Activated CD4-positive, alpha-beta T cell treated with anti-CD3 and anti-CD28 coated beads for 36 hours (primary cell): ENCODE results near the gene RND2. TPM values are rescaled to one million over a fixed set of nuclear protein-coding genes. Genes with fewer than 3 reads are reported as not detected.
A peak's percentile ranks its signal among the peaks of the same experiment; 100 is the strongest.
"Not testable (repeated sequence)": the region's sequence is repeated elsewhere in the genome, so short reads cannot be mapped to it uniquely, and the experiment has no call there.

ENCODE experiments used
- ATAC-seq: fragments of 200-7000 bp; cut with Tn5 transposase; one replicate; pipeline ENCODE4 v1.10.0; 2021; ENCODE audit warnings: mild to moderate bottlenecking, moderate library complexity
- CTCF ChIA-PET: fragments of 350-600 bp; sonication (Branson Sonifier 250); formaldehyde crosslinking; loops from one replicate; lab custom pipeline; 2021; ENCODE audit warnings: antibody characterized with exemption; lab: Charles Lee
- POLR2A ChIA-PET: fragments of 350-600 bp; sonication (Branson Sonifier 250); formaldehyde crosslinking; loops from one replicate; lab custom pipeline; 2021; ENCODE audit warnings: antibody characterized with exemption, inconsistent platforms; lab: Charles Lee
- DNase-seq: peaks from one replicate; pipeline ENCODE4 v3.0.0-alpha.2; 2020
- H3K27ac Mint-ChIP-seq: one replicate; pipeline ENCODE4 v1.8.0; 2021; ENCODE audit warnings: mixed read lengths
- H3K27me3 Mint-ChIP-seq: one replicate; pipeline ENCODE4 v1.8.0; 2021; ENCODE audit warnings: mixed read lengths
- H3K36me3 Mint-ChIP-seq: one replicate; pipeline ENCODE4 v1.8.0; 2021; ENCODE audit warnings: low read depth, mixed read lengths
- H3K4me1 Mint-ChIP-seq: one replicate; pipeline ENCODE4 v1.8.0; 2021; ENCODE audit warnings: mixed read lengths
- H3K4me3 Mint-ChIP-seq: one replicate; pipeline ENCODE4 v1.8.0; 2021; ENCODE audit warnings: mild to moderate bottlenecking, moderate library complexity, mixed read lengths
- H3K9me3 Mint-ChIP-seq: one replicate; pipeline ENCODE4 v1.8.0; 2021; ENCODE audit warnings: low read depth, mixed read lengths
- intact Hi-C, 2 experiments: fragments of 100-400 bp; cut with DNase I in 1 of 2; cut with micrococcal nuclease in 1 of 2; formaldehyde crosslinking; loops; one replicate each; pipeline versions ENCODE4 v1.14.2 to v1.15.1; 2022 to 2024; cut with DNase I, micrococcal nuclease
- total RNA-seq, 2 experiments: library from RNA; stranded (reverse); gene quantifications; one replicate each; pipeline ENCODE4 v1.2.3, GENCODE V29; 2021

The RND2 gene
- total RNA-seq, 2 experiments from 2014 or later = 0.05 to 0.16 TPM

DNA sequence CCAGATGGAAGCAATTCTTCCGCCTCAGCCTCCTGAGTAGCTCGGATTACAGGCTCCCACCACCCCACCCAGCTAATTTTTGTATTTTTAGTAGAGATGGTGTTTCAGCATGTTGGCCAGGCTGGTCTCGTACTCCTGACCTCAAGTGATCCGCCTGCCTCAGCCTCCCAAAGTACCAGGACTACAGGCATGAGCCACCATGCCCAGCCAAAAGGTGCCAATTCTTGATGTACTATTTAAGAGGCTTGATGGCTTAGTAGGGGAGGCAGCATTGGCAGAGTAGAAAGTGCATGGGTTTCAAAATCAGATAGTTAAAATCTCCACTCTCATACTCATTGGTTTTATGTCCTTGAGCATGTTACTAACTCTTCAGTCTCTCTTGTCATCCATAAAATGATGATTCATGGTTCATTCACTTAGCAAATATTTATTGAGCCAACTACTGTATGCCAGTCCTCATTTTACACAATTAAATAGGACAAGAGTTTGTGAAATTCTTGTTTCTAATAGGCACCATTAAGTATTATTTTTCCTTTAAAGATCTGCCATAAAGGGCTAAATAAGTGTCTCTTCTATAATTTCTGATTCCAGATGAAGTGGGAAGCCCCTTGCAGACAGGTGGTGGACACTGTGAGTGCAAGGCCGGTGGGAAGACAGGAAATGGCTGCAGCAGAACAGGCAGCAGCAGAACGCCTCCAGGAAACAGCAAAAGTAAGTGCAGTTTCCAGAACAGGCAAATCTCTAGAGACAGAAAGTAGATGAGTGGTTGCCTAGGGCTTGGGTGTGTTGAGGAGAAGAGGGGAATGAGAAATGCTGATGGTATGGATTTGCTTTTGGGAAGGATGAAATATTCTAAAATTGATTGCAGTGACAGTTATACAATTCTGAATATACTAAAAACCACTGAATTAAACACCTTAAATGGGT, 35.0 kb upstream of the RND2 start:
- no peaks in the 10 kb centered on the region for H3K27me3 Mint-ChIP-seq
- DNase-seq = no peak
- H3K27ac Mint-ChIP-seq = no peak overlapping the region
- peaks cover 60% of the 10 kb centered on the region for H3K36me3 Mint-ChIP-seq
- CTCF ChIA-PET = interaction anchor here (0.6 kb wide), 1 partner anchor 195 kb away, joined by 3 read pairs; no protein-coding TSS in a partner anchor
- POLR2A ChIA-PET = no interaction called here
- intact Hi-C loops = no loop called here
- H3K4me1 Mint-ChIP-seq = peaks cover 3% of the 10 kb centered on the region
- ATAC-seq = no peak
- H3K9me3 Mint-ChIP-seq = no peaks in the 10 kb centered on the region
- H3K4me3 Mint-ChIP-seq = no peak overlapping the region

DNA sequence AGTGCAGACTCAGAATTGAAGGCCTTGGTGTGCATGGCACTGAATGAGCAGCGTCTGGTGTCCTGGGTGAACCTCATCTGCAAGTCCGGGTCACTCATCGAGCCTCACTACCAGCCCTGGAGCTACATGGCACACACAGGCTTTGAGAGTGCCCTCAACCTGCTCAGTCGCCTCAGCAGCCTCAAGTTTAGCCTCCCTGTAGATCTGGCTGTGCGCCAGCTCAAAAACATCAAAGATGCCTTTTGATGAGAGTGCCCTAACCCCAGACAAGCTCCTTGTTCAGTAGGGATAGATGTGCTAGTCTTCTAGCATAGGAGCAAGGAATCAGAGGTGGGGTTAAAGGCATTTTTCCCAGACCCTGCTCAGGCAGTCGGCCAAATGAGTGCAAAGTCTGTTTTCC, 33.6 kb upstream of the RND2 start:
- no peak for ATAC-seq
- ChIA-PET POLR2A (no interaction called here), CTCF (no interaction called here)
- no peaks in the 10 kb centered on the region for H3K4me1 Mint-ChIP-seq
- H3K4me3 Mint-ChIP-seq = no peak overlapping the region
- H3K9me3 Mint-ChIP-seq = no peaks in the 10 kb centered on the region
- no peak for DNase-seq
- no peak overlapping the region for H3K27ac Mint-ChIP-seq
- peaks cover 52% of the 10 kb centered on the region for H3K36me3 Mint-ChIP-seq
- no peaks in the 10 kb centered on the region for H3K27me3 Mint-ChIP-seq
- intact Hi-C loops = no loop called here

DNA sequence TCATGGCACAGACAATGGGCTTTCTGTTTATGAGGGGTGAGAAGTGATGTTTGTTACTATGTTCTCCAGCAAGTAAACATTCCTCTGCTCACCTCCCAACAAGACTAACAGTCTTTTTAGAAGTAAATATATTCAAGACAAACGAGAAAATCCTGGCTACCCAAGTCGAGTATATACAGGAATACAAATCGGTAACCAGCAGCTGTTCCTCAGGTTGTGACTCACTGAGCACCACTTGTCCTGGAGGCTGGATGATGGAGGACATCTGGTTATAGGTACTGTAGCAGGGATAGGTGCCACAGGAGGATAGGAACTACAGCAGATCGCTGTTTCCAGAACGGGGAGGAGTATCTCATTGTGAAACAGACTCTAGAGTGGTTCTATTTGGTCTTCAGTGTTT, 32.2 kb upstream of the RND2 start:
- Mint-ChIP-seq H3K36me3 (peaks cover 44% of the 10 kb centered on the region), H3K27ac (no peak overlapping the region), H3K9me3 (no peaks in the 10 kb centered on the region), H3K4me3 (no peak overlapping the region), H3K4me1 (peaks cover 7% of the 10 kb centered on the region), H3K27me3 (no peaks in the 10 kb centered on the region)
- DNase-seq (no peak), ATAC-seq (no peak)
- POLR2A ChIA-PET = no interaction called here
- CTCF ChIA-PET = interaction anchor here (1.2 to 1.5 kb wide), 2 partner anchors 9 to 10 kb away, joined by 3 read pairs; no protein-coding TSS in a partner anchor
- intact Hi-C loops = no loop called here

DNA sequence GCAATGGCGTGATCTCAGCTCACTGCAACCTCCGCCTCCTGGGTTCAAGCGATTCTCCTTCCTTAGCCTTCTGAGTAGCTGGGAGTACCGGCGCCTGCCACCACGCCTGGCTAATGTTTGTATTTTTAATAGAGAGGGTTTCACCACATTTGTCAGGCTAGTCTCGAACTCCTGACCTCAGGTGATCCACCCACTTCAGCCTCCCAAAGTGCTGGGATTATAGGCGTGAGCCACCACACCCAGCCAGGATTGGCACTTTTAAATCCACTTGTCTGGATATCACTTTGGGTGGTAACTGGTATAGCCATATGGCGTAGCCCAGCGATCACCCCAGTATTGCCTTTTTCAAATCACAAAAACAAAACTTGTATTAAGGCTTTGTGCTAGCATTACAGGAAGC, 31.1 kb upstream of the RND2 start:
- CTCF ChIA-PET = interaction anchor here (1.5 kb wide), 1 partner anchor 10 kb away, joined by 3 read pairs; no protein-coding TSS in a partner anchor
- DNase-seq, H3K9me3 Mint-ChIP-seq, H3K27me3 Mint-ChIP-seq, H3K4me3 Mint-ChIP-seq, H3K27ac Mint-ChIP-seq, POLR2A ChIA-PET, ATAC-seq, H3K4me1 Mint-ChIP-seq, intact Hi-C loops: not testable (repeated sequence)
- H3K36me3 Mint-ChIP-seq = peaks cover 42% of the 10 kb centered on the region

DNA sequence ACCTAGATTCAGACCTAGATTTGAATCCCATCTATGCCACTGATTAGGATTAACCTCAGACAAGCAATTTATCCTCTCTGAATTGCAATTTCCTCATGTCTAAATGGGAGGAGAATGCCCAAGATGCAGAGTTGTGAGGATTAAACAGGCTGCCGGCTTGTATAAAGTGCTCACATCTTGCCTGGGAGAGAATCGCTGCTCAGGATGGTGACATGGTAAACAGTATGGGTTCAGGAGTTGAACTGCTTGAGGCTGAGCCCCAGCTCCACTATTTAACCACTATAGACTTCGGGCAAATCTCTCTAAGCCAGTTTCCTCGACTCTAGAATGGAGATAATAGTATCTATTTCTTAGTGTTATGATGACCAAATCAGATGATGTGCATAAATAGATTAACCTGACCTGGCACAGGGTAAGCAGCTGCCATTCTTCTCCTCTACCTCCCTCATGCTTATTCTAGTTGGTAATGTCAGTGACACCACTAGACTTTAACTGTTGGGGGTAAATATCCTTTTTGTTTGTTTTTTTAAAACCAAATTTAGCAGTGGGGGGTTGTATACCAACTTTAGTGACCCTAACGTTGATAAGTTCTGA, 27.5 kb upstream of the RND2 start:
- DNase-seq (no peak), ATAC-seq (peak; percentile 2)
- POLR2A ChIA-PET = interaction anchor here (0.6 to 1.8 kb wide), 26 partner anchors 9 to 609 kb away, joined by 3 to 35 read pairs (median 5); partner anchors contain the start of genes AARSD1, BECN1, BRCA1 and CNTD1
- H3K27me3 Mint-ChIP-seq = no peaks in the 10 kb centered on the region
- CTCF ChIA-PET = interaction anchor here (0.6 to 2.4 kb wide), 29 partner anchors 10 to 1082 kb away, joined by 3 to 14 read pairs (median 5); partner anchors contain the start of genes AARSD1, AOC2, BECN1 and BRCA1
- peaks cover 31% of the 10 kb centered on the region for H3K4me1 Mint-ChIP-seq
- peaks cover 50% of the 10 kb centered on the region for H3K36me3 Mint-ChIP-seq
- H3K27ac Mint-ChIP-seq = peak overlapping the region; percentile 99
- H3K9me3 Mint-ChIP-seq = no peaks in the 10 kb centered on the region
- peak overlapping the region; percentile 95 for H3K4me3 Mint-ChIP-seq
- intact Hi-C loops = loop anchor here (5.0 kb wide), 3 partner anchors 165 to 1310 kb away; partner anchors contain the start of genes EIF1 (in 1 of the 2) and PSME3 (in 1 of the 2)

DNA sequence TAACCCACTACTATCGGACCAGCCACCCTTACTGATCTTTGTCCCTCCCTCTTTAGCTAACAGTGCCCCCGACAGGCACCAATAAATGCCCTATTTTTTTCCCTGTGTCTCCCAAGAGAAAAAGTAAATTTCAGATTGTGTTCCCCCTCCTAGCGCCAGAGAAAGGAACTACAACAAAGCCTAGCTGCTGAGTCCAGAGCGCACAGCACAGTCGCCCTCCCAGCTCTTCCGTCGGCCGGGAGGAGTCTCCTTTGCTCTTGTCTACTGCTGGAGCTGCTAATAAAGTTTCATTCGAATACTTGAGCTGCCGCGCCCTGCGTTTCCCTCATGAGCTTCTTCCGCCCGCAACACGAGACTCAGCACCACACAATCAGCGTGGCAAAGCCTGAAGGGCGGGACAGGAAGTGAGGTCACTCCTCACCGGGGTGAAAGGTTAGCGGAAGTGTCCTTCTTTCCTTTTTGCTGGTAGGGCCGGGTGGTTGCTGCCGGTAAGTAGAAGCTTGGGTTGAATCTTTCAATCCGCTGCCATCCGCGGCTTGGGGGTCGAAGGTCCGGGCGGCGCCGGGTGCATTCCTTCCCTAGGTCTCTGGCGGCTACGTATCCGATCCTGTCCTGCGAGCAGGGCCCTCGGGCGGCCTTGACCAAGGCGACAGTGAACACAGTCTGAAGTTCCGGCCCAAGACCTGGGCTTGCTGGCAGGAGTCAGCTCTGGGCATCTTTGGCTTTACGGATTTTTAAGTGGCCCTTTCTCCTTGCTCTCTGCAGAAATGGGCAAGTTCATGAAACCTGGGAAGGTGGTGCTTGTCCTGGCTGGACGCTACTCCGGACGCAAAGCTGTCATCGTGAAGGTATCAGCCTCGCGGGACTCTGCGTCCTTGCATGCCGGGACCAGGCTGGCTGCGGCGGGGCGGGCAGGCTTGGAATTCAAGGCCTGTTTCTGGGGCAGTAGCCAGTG, 26.8 kb upstream of the RND2 start, which contains the start of gene RPL27:
RPL27 (plus strand) TSS at position 436 of the 955 bp plus-strand sequence; CDS start at position 768, 332 bp downstream.
- CTCF ChIA-PET = interaction anchor here (0.5 to 2.4 kb wide), 32 partner anchors 9 to 486 kb away, joined by 3 to 14 read pairs (median 5); partner anchors contain the start of genes AARSD1, AOC2, BECN1 and BRCA1
- peak within 1 kb of the TSS; percentile 95 for H3K4me3 Mint-ChIP-seq
- peaks cover 51% of the 10 kb centered on the region for H3K36me3 Mint-ChIP-seq
- ATAC-seq (peak; percentile 98), DNase-seq (peak; percentile 98)
- intact Hi-C loops = loop anchor here (1.0 to 5.0 kb wide), 18 partner anchors 8 to 1311 kb away; partner anchors contain the start of genes AARSD1 (in 2 of the 2), BRCA1 (in 2 of the 2), PSME3 (in 2 of the 2) and PTGES3L (in 2 of the 2)
- H3K4me1 Mint-ChIP-seq = peaks cover 31% of the 10 kb centered on the region
- POLR2A ChIA-PET = interaction anchor here (0.5 to 1.8 kb wide), 30 partner anchors 8 to 610 kb away, joined by 3 to 35 read pairs (median 4); partner anchors contain the start of genes AARSD1, BECN1, BRCA1 and CNTD1
- H3K27ac Mint-ChIP-seq = peak within 1 kb of the TSS; percentile 99
- H3K27me3 Mint-ChIP-seq = no peaks in the 10 kb centered on the region
- H3K9me3 Mint-ChIP-seq = no peaks in the 10 kb centered on the region

DNA sequence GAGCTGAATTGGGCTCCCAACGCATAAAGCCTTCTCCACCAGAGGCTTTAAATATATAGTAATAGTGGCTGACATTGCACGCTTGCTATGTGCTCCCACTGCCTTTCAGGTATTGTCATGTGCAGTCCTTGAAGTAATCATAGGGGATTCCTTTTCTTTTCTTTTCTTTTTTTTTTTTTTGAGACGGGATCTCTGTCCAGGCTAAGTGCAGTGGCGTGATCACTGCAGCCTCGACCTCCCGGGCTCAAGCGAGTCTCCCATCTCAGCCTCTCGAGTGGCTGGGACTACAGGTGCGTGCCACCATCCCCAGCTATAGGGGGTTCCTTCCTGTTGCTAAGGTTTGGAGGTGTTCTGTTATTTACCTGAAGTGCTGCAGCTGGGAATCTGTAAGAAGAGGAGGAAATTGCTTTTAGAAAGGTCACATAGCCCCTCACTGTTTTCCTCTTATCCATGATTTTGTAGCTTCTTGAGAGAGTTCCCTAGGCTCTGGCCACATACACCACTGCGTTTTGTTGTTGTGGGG, 26.0 kb upstream of the RND2 start:
- no peak for ATAC-seq
- Mint-ChIP-seq H3K4me1 (peaks cover 37% of the 10 kb centered on the region), H3K4me3 (peak overlapping the region; percentile 95), H3K36me3 (peaks cover 53% of the 10 kb centered on the region), H3K27me3 (no peaks in the 10 kb centered on the region), H3K9me3 (no peaks in the 10 kb centered on the region), H3K27ac (peak overlapping the region; percentile 99)
- DNase-seq = no peak
- ChIA-PET POLR2A (interaction anchor here (0.7 to 1.8 kb wide), 8 partner anchors 8 to 485 kb away, joined by 3 to 35 read pairs (median 4); partner anchors contain the start of genes BRCA1, DHX8, IFI35 and RETREG3), CTCF (interaction anchor here (1.3 to 2.4 kb wide), 8 partner anchors 8 to 421 kb away, joined by 4 to 14 read pairs (median 9); partner anchors contain the start of genes AOC2, BRCA1, IFI35 and PSMC3IP)
- intact Hi-C loops = loop anchor here (5.0 kb wide), 3 partner anchors 167 to 1312 kb away; partner anchors contain the start of genes EIF1 (in 1 of the 2) and PSME3 (in 1 of the 2)

DNA sequence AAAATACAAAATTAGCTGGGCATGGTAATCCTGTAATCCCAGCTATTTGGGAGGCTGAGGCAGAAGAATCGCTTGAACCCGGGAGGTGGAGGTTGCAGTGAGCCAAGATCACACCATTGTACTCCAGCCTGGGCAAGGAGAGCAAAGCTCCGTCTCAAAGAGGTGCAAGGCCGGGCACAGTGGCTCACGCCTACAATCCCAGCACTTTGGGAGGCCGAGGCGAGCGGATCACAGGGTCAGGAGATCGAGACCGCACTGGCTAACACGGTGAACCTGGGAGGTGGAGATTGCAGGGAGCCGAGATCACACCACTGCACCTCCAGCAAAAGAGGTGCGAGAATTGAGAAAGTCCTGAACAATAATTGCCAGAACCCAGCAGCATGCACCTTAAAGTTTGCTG, 24.1 kb upstream of the RND2 start:
- intact Hi-C loops, H3K9me3 Mint-ChIP-seq, CTCF ChIA-PET, DNase-seq, ATAC-seq, H3K27me3 Mint-ChIP-seq: not testable (repeated sequence)
- Mint-ChIP-seq H3K4me3 (peak overlapping the region; percentile 28), H3K36me3 (peaks cover 56% of the 10 kb centered on the region), H3K4me1 (peaks cover 37% of the 10 kb centered on the region), H3K27ac (peak overlapping the region; percentile 67)
- POLR2A ChIA-PET = interaction anchor here (0.6 kb wide), 2 partner anchors 344 to 367 kb away, joined by 3 to 4 read pairs; no protein-coding TSS in a partner anchor

DNA sequence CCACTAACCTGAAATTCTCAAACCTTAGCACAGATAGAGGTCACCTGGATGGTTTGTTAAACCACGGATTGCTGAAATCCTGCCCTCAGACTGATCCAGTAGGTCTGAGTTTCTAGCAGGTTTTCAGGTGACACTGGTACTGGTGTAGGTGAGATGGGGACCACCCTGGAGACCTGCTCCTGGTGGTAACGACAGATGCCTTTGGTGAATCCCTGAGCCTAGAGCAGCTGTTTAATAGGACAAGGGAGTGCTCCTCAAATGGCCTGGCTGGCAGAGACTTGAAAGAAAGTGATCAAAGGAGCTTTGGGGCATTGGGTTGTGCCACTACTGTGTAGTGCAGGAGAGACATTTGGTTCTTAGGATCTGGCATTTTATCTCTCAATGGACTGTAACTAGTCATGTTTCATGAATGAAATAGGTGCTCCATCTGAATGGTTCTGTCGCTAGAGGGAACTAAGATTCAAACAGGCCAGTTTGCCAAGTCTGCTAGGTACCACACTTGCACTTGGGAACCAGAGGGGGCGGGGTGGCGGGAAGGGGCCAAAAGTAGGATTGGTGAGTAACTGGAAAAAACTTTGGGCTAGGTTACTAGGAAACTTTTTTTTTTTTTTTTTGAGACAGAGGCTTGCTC, 21.4 kb upstream of the RND2 start:
- H3K36me3 Mint-ChIP-seq = peaks cover 55% of the 10 kb centered on the region
- intact Hi-C loops = no loop called here
- peak overlapping the region; percentile 61 for H3K27ac Mint-ChIP-seq
- POLR2A ChIA-PET = interaction anchor here (0.7 kb wide), 1 partner anchor 276 kb away, joined by 4 read pairs; no protein-coding TSS in a partner anchor
- no peak overlapping the region for H3K4me3 Mint-ChIP-seq
- ATAC-seq (no peak), DNase-seq (no peak)
- no peaks in the 10 kb centered on the region for H3K27me3 Mint-ChIP-seq
- CTCF ChIA-PET = interaction anchor here (1.9 kb wide), 1 partner anchor 21 kb away, joined by 5 read pairs; no protein-coding TSS in a partner anchor
- H3K4me1 Mint-ChIP-seq = peaks cover 34% of the 10 kb centered on the region
- H3K9me3 Mint-ChIP-seq = no peaks in the 10 kb centered on the region
